Stomach (tissue), 4 donors: ENCODE measurements around the gene EEF2.

ENCODE experiments used
- CTCF ChIP-seq, 7 experiments: fragments of 450-650 bp in 4 of 7; fragments of 200-600 bp in 3 of 7; sonication (generic) in 3 of 7; IDR thresholded peaks; one replicate each; pipeline ENCODE4 v1.5.1; 2016 to 2019; ENCODE audit warnings: antibody characterized with exemption in 7 of 7, control low read depth in 2 of 7, mild to moderate bottlenecking in 1 of 7
- EP300 ChIP-seq: sonication (generic); formaldehyde crosslinking; IDR thresholded peaks from one replicate; pipeline ENCODE4 v1.6.1; 2017; ENCODE audit warnings: antibody characterized with exemption

GRCh38 chr19:3970313-3970807 lies 14.9 kb downstream of the EEF2 start:
- TF ChIP-seq CTCF (IDR thresholded peaks at IDR 0.05) (no peak), EP300 (no peak)
